ENCODE measurements around the gene SLC1A2.

Gene SLC1A2

DNA sequence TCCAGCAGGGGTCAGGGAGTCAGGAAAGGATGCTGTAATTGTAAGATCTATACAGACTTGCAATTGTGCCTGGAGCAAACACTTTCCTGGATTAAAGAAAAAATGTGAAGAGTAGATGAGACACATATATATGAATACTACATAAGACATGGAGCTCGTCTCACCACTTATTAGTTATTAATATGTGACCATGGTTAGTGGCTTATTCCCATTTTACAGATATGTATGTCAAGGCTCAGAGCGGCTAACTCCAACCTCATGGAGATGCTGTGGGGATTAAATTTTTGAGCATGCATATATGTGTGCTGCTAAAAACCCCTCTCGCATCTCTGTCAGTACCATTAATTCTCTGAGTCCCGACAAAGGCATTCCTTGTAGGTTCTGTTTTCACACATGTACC is 125.7 kb downstream of the SLC1A2 start:
- DNase-seq, result no peak

DNA sequence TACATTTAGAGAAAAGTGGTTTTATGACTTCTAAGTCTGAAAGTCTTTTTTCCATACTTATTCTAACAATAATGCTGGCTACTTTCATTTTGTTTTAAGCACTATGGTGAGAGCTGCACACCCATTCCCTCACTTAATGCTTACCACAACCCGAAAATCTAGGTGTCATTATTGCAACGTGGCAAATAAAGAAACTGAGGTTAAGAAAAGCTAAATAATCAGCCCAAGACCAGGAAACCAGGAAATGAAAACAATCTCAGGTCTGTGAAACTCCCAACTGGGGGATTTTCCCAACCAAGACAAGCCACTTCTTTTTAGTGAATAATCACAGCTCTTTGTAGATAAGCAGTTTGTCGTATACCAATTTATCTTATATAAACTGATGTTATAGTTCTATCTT is 126.3 kb downstream of the SLC1A2 start:
- no peak for DNase-seq

DNA sequence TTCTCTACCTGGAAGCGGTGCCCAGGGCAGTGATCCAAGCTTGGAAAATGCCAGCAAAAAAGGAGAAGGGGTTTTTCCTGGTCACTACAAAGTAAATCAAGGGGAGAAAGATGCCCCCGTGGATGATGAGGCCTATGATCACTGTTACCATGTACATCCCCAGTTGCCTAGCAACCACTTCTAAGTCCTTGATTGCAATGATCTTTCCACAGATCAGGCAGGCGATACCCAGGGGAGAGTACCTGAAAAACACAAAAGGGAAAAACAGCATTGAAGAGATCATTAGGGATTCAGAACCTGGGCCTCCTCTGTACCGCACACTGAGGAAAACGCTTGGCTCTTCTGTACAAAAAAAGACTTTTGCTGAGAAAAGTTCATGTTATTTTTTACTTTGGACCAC is 127.1 kb downstream of the SLC1A2 start:
- peak; percentile 70 for DNase-seq

DNA sequence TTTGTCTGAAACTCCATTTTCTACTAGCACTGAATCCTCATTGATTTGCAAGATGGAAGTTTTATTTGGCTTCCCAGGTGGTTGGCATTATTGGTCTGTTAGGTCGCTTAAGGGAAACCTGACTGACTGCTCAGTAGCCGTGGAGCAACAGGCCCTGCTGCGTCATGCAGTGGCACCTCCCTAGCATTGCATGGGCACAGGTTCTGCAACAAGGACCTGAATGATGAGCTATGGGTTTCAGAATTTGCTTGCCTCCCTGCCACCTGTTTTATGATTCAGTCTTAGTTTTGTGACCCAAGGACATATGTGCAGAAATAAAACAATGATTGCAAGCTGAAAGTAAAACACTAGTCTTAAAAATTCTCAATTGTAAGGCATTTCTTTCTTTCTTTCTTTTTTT is 128.5 kb downstream of the SLC1A2 start:
- no peak for DNase-seq

DNA sequence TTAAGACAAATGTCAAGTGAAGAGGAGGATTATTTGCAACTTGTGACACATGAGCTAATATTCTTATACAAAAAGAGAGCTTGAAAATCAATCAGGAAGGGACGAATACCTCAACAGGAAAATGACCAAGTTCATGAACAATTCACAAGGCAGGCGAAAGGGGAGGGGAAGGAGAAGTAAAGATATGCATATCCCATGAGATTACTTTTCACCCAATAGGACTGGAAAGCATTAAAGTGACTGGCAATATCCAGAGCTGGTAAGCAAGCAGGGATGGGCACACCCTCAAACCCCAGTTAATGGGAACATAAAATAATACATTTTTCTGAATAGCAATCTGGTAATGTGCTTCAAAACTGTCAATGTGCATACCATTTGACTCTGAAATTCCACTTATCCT is 129.5 kb downstream of the SLC1A2 start:
- DNase-seq, result no peak

DNA sequence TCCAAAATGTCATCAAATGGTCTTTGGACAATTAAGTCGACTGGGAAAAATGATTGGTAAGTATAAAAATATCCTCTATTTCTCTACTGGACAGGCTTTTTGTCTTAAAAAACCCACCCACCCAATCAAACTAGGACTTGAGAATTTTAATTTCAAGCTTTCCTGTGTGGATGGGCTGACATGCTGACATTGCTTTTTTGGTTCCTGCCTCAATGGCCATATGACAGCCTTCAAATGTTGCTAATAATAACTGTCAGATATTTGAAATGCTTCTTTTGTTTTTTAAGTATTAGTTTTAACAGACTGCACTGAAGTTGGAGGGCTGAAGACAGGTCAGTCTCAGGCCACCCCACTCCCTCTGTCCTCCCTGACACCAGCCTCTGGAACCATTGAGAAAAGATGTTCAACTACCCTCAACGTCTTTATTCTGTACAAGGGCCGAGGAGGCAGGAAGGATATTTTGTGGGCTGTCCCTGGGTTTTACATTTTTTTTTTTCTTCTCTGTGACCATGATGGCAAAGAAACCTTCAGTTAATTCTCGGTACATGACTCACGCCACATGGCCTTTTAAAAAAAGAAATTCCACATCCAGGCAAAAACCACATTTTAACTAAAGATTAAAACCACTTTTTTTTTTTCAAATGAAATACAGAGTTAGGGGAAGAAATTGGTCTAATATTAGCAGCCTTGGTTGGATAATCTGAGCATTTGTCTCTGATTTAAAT is 130.4 kb downstream of the SLC1A2 start:
- no peak for DNase-seq

DNA sequence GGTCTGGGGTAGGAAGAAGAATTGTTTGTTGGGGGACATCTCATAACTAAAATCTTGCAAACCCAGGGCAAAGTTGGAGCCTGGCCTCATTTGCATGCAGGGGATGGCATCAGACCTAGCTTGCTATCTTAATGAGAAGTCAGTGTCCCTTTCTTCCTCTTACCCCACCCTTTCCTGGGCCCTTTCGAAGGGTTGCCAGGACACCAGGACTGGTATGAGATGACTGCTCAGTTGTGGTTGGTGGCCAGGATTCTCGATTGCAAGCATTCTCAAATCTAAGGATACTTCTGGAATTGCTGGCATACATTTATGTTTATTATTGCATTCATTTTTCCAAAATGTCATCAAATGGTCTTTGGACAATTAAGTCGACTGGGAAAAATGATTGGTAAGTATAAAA is 131.0 kb downstream of the SLC1A2 start:
- no peak for DNase-seq

DNA sequence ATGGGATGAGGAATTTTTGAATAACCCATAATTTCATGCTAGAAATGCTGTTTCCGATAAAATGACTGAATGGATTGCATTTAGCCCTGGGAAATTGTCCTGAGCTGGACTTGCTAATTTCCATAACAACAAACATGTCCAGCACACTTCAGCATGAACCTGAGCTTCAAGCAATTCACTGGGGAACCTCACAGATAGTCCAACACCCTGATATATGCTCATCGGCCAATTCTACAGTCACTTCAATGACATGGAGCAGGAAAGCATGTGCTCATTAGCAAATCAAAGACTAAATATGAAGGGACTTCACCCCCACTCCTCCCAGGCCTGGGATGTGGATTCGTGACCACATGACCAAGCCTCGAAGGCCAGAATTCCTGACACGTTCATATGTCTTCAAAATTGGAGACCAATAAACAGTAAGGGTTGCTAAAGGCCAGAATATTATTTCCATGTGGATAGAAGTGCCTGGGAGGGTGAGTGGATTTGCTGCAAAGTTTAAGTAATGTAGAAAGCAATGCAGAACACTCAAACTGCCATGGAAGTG is 131.9 kb downstream of the SLC1A2 start:
- no peak for DNase-seq

DNA sequence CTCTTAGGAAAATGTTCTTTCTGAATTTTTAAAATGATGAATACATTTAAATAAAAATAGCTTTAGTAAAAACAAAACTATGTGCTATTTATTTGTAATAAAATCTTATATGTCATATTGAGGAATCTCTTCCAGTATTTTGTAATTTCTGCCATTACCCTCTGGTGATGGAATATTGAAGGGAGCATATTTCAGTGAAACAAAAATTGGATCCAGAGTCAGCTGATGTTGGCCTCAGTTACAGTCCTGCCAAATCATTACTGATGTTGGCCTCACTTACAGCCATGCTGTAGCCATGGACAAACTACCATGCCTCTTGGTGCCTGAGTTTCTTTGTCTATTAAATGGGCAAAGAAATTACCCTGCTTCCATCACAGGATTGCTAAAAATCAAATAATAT is 133.2 kb downstream of the SLC1A2 start:
- no peak for DNase-seq

DNA sequence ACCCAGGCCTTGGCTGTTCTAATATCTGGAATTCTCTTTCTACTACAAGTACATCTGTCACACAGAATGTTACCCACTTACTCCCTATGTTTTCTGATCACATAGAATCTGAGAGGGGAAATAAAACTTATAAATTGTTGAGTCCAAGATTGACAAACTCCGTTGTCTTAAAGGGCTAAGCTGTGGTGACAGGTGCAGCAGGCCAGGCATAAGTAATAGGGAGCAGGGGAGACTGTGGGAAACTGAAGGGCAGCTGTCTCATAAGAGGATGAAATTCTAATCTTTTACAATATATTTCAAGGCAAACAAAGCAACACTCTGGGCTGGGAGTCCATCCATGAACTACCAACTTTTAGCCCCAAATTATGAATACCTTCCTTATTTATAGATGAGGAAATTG is 133.9 kb downstream of the SLC1A2 start:
- no peak for DNase-seq

DNA sequence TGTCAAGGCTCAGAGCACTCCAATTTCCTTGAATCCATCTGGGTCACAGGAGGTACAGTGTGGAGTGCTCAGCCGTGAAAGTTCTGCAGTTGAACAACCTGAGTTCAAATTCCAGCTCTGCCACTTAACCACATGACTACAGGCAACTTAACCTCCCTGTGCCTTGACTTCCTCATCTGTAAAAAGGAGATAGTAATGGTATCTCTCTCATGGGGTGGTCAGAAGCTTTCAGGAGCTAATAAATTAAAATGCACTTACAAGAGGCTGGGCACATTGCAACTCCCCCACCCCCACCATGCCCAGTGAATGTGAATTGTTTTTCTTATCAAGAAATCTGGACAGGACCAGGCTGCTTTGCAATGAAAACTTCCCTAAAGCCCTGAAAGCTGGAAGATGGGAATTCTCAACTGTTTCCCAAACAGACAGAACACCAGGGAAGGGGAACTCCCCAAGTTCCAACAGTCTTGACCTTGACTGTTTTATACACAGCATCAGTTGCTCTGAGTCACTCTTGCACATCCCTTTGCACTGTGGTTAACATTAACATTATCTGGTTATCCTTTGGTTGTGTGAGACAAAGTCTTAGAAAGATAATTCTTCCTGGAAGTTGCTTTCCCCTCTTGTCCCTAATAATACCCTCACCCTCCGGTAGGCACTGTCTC is 137.0 kb downstream of the SLC1A2 start:
- no peak for DNase-seq

DNA sequence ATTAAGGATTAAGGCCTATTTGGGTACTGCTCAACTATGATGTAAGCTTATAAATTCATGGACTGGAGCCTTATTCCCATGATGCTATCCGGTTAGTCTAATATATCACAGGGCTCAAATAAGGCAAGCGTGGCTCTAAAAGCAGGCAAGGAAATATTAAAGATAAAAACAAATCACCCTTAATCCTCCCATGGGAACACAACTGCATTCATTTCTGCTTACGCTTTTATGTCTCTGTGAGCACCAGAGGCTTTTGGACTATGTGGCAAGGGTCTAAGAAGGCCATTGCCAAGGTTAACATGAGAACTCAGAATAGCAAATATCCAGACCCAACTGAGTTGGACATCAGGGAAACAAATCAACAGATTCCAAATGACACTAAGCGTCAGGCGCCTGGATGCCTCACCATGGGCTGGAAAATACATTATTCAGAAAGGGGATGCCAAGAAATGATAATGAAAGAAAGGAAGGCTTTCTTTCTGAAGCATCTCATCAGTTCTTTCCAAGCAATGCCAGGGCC is 138.1 kb downstream of the SLC1A2 start:
- no peak for DNase-seq

DNA sequence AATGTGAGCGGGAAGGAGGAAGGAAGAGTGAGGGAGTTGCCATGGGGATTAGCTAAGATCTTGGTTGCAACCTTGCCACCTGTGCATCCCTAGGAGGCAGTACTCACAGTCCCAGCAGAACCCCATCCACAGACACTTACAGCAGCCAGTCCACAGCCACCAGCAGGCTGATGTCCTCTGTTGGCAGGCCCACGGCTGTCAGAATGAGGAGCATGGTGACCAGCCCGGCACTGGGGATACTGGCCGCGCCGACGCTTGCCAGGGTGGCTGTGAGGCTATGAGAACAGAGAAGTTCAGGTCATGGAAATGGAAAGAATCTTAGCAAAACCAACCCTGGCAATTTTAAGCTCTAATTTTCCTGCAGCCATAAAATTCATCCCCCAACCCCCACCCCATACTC is 138.6 kb downstream of the SLC1A2 start:
- DNase-seq, result no peak

DNA sequence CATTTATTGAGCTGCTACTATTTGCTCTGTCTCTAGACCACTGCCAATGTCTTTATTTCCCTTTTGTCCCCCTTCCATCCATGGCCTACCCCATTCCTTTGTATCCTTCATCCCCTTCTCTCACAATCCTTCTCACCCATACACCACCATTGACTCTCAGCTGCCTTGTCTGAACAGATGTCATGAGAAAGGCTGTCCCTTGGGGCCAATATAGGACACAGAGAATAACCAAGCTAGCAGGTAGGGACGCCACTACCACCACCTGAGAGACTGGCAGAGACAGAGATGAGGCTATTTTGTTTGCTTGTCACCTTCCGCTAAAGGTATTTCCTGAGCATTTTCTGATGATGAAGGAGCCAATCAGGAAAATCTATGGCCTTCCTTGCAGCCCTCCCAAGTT is 141.5 kb downstream of the SLC1A2 start:
- DNase-seq, result no peak

DNA sequence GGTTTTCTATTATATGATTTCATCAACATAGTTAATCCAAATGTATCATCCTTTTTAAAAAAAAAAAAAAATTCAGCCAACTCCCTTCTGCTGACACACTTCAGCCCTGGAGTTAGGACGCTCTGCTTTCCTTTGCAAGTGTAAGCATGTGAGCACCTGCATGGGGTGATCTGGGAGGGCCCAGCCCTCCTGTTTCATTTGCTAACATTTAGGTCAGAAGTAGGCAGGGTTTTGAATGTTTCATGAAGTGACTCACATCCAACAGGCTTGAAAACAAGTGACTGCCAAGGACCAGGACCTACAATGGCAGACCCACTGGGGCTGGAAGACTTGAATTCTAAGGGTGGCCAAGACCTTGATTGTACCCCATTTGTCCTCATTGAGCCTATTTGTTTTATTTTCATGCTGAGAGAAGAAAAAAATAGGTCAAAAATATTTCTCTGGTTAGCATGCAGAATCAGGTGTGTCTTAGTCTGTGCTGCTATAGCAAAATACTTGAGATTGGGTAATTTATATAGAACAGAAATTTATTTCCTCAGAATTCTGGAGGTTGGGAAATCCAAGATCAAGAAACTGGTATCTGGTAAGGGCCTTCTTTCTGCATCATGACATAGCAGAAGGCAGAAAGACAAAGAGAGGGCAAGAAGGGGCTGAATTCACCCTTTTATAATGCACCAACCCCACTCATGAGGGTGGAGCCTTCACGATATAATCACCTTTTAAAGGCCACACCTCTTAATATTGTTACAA is 142.8 kb downstream of the SLC1A2 start:
- DNase-seq, result no peak

DNA sequence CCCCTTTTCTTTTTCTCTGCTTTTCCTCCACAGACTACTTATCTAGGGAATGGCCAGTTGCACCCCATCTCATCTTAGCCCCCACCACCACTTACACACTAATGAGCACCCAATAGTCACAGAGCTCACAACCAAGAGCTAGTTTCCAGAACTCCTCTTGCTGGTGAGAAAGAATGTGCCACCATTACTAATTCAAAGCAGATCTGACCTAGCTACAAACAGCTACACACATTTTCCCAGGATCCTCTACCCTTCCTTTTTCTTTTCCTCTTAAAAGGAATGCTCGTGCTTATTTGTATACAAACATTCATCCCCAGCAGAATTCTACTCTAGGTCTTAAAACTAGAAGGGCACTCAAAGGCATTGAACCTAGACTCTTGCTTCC is 143.6 kb downstream of the SLC1A2 start:
- DNase-seq, result no peak

DNA sequence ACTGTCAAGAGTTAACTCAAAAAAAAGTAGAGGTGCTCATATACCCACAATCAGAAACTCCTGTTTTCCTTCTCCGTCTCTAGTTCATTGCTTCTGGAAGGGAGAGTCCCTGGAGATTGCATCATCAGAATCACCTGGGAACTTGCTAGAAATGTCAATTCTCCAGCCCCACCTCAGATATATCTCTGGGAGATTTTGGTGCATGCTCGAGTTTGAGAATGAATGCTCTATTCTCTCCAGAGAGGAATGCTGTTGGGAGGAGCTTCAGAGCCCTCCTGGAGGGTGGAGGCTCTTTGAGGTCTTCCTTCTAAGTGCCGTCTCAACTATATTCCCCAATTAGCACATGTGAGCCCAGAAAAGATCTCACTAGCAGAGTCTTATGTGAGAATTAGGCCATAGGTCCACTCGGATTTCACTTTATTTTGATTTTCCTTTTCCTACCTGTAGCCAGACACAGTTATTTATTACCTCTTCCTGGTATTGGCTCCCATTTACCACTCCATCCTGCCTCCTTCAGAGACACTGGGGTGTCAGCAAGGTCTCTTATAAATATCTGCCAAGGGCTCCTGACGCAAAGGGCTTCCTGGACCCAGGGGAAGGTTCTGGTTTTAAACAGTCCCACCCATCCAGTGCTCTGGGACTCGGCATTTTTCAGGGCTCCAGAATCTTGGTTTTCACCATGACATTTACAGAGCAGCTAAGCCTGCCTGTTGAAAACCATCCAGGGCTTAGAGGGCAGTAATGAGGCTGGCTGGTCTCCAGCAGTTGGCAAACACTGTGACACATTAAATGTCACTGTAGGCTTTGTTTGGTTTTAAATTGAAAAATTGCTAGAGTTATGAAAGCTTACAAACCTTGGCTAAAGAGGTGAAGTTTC is 144.2 kb downstream of the SLC1A2 start:
- DNase-seq, result peak; percentile 58

DNA sequence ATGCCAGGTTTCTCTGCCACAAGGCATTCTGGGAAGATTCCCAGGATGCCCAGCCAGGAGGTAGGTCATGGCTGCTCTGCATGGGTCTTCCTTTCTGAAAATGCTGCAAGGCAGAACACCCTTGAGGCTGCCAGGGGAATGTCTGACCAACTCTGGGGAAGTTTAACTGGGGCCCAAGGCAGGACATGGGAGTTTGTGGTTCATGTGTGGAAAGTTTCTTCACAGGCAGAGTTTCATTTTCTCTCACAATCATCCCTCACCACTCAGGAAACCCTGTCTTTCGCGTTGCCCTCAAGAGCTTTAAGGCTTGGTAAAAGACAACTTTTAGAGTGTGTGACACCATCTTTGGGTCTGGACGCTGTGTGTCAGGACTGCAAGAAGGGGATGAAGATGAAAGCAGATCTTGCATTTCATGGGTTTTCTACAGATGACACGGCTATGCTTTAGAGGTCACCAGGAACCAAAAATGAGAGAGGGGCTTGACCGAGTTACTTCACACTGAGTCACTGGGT is 146.9 kb downstream of the SLC1A2 start:
- no peak for DNase-seq

DNA sequence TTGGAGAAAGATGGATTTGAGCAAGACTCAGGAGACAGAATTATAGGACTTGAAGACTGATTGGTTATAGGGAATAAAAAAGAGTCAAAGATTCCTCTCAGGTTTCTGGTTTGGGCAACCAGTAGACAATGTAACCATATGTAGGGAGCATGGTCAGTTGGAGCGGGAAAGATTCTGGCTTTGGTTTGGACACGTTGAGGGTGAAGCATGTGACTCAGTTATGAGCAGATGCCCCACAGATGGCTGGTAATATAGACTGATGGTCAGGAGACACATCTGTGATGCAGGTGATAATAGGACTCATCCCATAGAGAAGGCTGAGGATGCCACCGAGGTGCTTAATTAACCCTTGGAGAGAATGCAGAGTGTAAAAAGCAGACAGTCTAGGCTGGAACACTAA is 148.3 kb downstream of the SLC1A2 start:
- no peak for DNase-seq

DNA sequence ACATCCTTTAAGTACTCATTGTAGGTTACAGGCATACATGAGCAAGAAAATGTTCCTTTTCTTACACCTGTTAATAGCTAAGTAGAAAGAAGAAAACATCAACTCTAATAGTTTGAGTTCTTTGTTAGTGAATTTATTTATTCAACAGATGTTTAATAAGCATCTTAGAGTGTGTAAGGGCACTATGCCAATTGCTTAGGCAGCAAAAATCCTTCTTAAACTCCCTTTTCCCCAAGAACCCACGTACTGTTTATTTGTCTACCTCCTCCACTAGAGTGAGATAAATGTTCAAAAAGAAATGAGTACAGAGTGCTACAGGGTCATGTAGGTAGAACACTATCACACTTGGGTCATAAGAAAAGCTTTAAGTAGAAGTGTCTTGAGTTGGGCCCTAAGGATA is 149.0 kb downstream of the SLC1A2 start:
- DNase-seq, result no peak

DNA sequence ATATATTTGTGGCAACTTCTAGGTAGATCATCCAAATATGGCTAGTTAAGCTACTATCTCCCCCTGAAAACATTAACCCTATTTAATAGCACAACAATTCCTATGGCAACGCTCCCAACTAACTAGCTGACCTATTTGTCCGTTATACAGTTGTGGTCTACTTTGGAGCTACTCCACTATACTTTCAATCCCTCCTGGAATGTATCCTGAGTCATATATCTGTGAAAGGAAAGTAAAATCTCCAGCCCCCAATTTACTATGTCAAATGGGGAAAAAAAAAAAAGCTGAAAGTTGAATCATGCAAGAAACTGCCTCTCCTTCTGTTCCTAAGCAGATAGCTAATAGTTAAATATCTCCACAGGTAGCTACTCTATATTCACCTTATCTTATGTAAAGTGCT is 151.9 kb downstream of the SLC1A2 start:
- DNase-seq, result no peak

DNA sequence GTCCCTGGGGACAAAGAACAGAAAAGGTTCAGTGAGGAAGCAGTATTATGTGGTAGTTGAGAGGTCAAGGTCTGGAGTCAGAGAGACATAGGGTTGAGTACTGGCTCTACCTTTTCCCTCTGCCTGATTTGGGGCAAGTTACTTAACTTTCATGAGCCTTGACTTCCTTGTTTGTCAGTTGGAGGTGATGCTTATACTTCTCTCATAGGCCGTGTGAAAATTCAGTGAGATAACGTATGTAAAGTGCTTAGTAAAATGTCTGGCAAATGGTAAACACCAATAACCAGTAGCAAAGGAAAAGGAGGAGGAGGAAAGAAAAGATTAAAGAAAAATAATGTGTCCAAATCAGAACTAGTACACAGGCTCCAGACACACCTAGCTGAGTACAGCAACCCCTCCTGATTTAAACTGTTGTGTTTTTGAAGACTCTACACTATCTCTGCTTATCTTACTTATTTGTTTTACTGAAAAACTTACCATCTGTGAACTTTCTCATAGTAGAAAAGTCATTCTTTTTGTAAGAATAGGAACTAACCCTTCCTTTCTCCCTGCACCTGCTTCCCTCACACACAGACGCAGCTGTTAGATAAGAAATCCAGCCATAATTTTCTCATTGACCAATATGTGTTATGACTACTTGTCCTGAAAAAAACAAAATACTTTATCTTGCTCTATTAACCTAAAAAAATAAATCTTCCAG is 153.5 kb downstream of the SLC1A2 start:
- no peak for DNase-seq

Measured in NCI-H1105 (cell line).